Tibial artery (tissue), 4 donors: Measurements from ENCODE around the gene OTUD5.
A peak's percentile ranks its signal among the peaks of the same experiment; 100 is the strongest.

Experiments
- DNase-seq, 2 donors: peaks; one replicate each; pipeline ENCODE4 v3.0.0-alpha.2; 2019
- H3K27ac ChIP-seq, 2 donors: fragments of 200-600 bp; sonication (generic) in 1 of 2; 1 replicate in 1 of 2; 2 replicates in 1 of 2; pipeline ENCODE4 v1.5.1; 2018 to 2019; ENCODE audit warnings: mild to moderate bottlenecking in 1 of 2
- H3K27me3 ChIP-seq, 2 donors: fragments of 200-600 bp; sonication (generic) in 1 of 2; one replicate each; pipeline versions ENCODE4 v1.5.1 to v1.6.0; 2016 to 2019
- H3K36me3 ChIP-seq, 3 donors: fragments of 200-600 bp; sonication (generic) in 2 of 3; one replicate each; pipeline ENCODE4 v1.5.1; 2016 to 2019; ENCODE audit warnings: mild to moderate bottlenecking in 2 of 3
- H3K4me1 ChIP-seq, 4 donors: fragments of 200-600 bp; sonication (generic) in 2 of 4; 1 replicate in 3 of 4; 2 replicates in 1 of 4; pipeline ENCODE4 v1.5.1; 2016 to 2019
- H3K4me3 ChIP-seq, 2 donors: fragments of 200-600 bp; sonication (generic) in 1 of 2; 1 replicate in 1 of 2; 2 replicates in 1 of 2; pipeline ENCODE4 v1.5.1; 2018 to 2019; ENCODE audit warnings: mild to moderate bottlenecking in 2 of 2
- H3K9me3 ChIP-seq, 3 donors: fragments of 200-600 bp; sonication (generic) in 1 of 3; one replicate each; pipeline ENCODE4 v1.5.1; 2016 to 2019
- CTCF ChIP-seq, 2 experiments: fragments of 200-600 bp in 1 of 2; fragments of 450-650 bp in 1 of 2; IDR thresholded peaks; one replicate each; pipeline ENCODE4 v1.5.1; 2017 to 2019; ENCODE audit warnings: antibody characterized with exemption in 2 of 2, mild to moderate bottlenecking in 1 of 2, moderate library complexity in 1 of 2
- intact Hi-C: fragments of 100-400 bp; cut with DNase I; formaldehyde crosslinking; loops from one replicate; pipeline ENCODE4 v1.15.0; 2023; ENCODE audit warnings: low total_unique reads

The OTUD5 gene

GRCh38 chrX:48972220-48973164 is 15.1 kb upstream of the OTUD5 start:
- peak; percentile 31 to 43 for TF ChIP-seq CTCF (IDR thresholded peaks at IDR 0.05)
- DNase-seq: peak; percentile 39 to 66
- Histone ChIP-seq H3K4me1 (peaks cover 0 to 9% (median 2%) of the 10 kb centered on the region in 4 donors), H3K27me3 (no peaks in the 10 kb centered on the region), H3K36me3 (peaks cover 0 to 34% (median 18%) of the 10 kb centered on the region in 3 donors), H3K4me3 (peak overlapping the region; percentile 41 to 49), H3K27ac (peak overlapping the region; percentile 55 to 60), H3K9me3 (no peaks in the 10 kb centered on the region)
- intact Hi-C loops: no loop called here

- peak in 1 of 2 donors; percentile 67 for DNase-seq
- H3K36me3 ChIP-seq: peaks cover 0 to 24% (median 18%) of the 10 kb centered on the region in 3 donors
- no peaks in the 10 kb centered on the region for H3K27me3 ChIP-seq
- peaks cover 0 to 9% (median 2%) of the 10 kb centered on the region in 4 donors for H3K4me1 ChIP-seq
- peak within 1 kb of the TSS; percentile 55 to 60 for H3K27ac ChIP-seq
- peak within 1 kb of the TSS; percentile 41 to 49 for H3K4me3 ChIP-seq
- no peak for TF ChIP-seq CTCF (IDR thresholded peaks at IDR 0.05)
- intact Hi-C loops: no loop called here
- H3K9me3 ChIP-seq: no peaks in the 10 kb centered on the region
Observed at GRCh38 chrX:48971249-48972219, 14.1 kb upstream of the OTUD5 start, which contains the start of gene KCND1. TSS of gene KCND1 (minus strand) at chrX:48971844. CDS start at chrX:48970271, 1,573 bp downstream.

- intact Hi-C loops: no loop called here
- Histone ChIP-seq H3K4me3 (no peak overlapping the region), H3K9me3 (no peaks in the 10 kb centered on the region), H3K36me3 (peaks cover 0 to 9% (median 0%) of the 10 kb centered on the region in 3 donors), H3K4me1 (peaks cover 0 to 9% (median 2%) of the 10 kb centered on the region in 4 donors), H3K27me3 (no peaks in the 10 kb centered on the region), H3K27ac (no peak overlapping the region)
- no peak for DNase-seq
- TF ChIP-seq CTCF (IDR thresholded peaks at IDR 0.05): no peak
Observed at GRCh38 chrX:48969471-48969870, 12.1 kb upstream of the OTUD5 start.

GRCh38 chrX:48968377-48968776 is 11.0 kb upstream of the OTUD5 start:
- Histone ChIP-seq H3K27me3 (no peaks in the 10 kb centered on the region), H3K9me3 (no peaks in the 10 kb centered on the region), H3K4me3 (no peak overlapping the region), H3K4me1 (peaks cover 0 to 9% (median 2%) of the 10 kb centered on the region in 4 donors), H3K27ac (no peak overlapping the region), H3K36me3 (peaks cover 0 to 4% (median 0%) of the 10 kb centered on the region in 3 donors)
- intact Hi-C loops: no loop called here
- TF ChIP-seq CTCF (IDR thresholded peaks at IDR 0.05): no peak
- DNase-seq: no peak
